NCI-H345 treated with DMSO at 0.1 percent for 48 hours (cell line): Measurements from ENCODE around the gene AFF3.
"Not testable (repeated sequence)": the region's sequence is repeated elsewhere in the genome, so short reads cannot be mapped to it uniquely, and the experiment has no call there.

Source experiments
- DNase-seq: peaks from one replicate; lab custom pipeline; 2025; ENCODE audit not compliant: unreplicated experiment; lab: John Stamatoyannopoulos, UW

The AFF3 gene

GRCh38 chr2:99689145-99689742 is 453.1 kb downstream of the AFF3 start:
- DNase-seq: no peak

DNA sequence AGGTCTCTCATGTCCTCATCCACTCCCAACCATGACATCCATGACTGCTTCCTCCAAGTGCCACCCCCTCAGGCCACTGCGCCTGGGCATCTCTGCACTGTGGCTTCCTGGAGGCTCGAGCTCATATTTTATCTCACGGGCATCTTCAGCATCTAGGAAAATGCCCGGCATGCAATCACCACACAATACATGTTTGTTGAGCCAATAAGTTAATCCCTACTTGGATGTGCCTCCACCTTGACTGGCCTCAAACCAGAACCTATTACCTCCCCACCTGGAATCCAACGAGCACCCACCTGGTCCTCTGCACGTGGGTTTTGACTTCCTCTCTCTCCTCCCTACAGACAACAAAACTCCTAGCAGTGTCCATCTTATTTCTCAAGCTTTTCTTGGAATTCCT is 453.7 kb downstream of the AFF3 start:
- no peak for DNase-seq

DNA sequence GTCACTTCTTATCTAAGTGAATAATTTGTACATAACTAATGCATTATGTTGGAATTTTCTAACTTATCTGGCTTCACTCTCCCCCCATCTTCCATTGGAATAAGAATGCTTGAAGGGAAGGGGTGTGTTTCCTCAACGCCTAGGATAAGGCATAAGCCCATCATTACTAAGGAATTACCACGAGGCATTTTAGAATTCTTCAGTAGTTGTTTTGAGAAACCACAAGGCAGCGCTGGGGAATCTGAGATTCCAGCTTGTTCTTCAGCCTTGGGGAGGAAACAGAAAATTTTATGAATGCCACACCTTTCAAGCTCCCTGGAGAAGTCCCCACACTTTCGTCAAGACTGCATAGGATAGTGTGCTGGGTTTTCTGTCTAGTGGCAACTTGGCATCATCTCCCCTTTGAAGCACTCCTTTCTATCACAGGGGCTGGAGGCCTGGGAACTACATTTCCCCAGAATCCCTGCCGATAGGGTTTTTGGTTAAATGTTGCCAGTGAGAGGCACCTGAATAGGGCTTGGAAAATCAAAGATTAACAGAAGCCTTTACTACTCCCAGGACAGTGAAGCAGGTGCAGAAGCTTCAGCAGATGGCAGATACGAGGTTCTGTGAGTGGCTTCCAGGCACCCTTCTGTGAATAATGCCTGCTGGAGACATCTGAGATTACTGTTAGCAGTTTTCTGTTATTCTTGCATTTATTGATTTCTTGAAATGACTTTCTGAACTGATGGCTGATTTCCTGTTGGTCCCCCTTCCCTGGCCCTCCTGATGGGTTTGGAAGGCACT is 459.9 kb downstream of the AFF3 start:
- peak; percentile 77 for DNase-seq

GRCh38 chr2:99680946-99681345 is 461.4 kb downstream of the AFF3 start:
- no peak for DNase-seq

- no peak for DNase-seq
These were observed 462.9 kb downstream of the AFF3 start for GRCh38 chr2:99679518-99679917.

DNA sequence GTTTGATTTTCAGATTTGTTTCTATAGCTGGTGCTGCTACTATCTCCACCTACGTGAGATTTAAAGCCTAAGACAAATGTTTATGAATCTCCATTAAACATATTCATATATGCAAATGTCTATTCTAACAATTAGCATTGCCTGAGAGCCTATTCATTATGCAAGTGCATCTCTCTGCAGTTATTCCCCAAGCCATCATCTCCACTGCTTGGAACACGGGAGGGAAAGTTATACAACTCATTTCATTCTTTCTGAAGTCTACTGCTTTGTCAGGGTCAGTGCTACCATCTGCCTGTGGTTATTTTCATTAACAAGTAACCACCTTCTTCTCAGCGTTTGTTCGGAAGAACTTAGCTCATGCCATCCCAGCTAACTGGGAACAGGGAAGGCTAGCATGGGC is 463.8 kb downstream of the AFF3 start:
- no peak for DNase-seq

GRCh38 chr2:99677814-99678213 is 464.6 kb downstream of the AFF3 start:
- no peak for DNase-seq

- no peak for DNase-seq
These were observed 467.2 kb downstream of the AFF3 start for GRCh38 chr2:99675130-99675661.

- no peak for DNase-seq
These were observed 468.3 kb downstream of the AFF3 start for GRCh38 chr2:99674090-99674489.

DNA sequence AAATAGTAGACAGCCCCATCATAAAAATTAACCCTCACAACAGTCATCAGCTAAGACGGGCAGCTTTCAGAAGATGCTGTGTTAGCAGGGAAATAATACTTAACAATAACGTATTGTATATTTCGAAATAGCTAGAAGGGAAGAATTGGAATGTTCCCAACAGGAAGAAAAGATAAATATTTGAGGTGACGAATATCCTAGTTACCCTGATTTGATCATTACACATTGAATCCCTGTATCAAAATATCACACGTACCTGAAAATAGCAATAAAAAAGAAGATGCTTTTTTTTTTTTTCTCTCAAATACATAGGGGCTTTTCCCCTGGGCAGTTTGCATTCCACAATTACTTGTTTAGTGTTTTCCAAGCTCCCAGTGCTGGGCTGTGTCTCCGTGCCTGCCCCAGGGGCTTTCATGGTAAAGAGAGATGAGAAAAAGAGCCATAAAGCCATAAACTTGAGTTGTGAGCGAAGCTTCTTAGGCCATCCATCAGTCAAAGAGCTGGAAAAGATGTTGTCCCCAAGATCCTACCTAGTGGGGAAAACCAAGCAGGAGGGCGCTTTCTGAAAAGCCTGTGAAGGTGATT is 469.5 kb downstream of the AFF3 start:
- no peak for DNase-seq

DNA sequence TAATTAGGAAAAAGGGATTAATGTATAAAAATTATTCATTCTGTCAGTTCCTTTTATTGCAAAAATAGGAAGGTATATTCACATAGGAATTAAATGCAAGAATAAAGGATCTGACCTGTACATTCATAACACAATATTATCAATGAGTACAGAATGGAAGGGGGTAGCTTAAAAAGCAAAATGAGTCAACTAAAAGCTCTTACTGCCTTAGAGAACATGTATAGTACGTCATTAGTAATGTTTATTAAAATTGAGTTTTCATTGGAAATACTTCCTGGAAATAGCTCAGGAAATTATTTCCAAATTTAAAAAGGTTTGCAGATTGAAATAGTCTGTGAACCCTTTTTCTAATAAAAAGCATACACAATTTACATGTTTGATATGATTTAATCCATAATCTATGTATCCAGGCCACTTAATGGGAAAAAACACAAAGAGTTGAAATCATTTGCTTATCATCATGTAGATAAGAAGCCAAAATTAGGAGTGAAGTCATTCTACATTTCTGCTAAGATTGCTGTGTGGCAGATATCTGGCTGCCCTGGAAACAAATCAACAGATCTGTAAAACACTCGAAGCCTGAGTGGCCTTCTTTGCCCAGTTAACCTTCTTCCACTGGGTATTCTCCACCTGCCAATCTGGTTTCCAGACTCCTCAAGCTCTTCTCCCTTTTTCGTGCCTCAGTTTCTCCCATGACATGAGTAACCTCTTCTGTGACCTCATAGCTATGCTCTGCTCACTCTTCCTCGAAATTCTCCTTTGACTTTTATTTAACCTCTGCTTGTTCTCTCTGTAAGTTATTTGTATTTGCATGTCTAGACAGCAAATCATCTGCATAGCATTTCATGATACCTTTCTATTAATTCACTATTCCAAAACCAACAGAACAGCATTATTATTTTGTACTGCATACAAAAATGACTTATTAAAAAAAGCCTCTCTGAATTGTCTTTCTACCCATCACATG is 471.3 kb downstream of the AFF3 start:
- DNase-seq: no peak

- no peak for DNase-seq
These were observed 476.1 kb downstream of the AFF3 start for GRCh38 chr2:99666256-99666655.

DNA sequence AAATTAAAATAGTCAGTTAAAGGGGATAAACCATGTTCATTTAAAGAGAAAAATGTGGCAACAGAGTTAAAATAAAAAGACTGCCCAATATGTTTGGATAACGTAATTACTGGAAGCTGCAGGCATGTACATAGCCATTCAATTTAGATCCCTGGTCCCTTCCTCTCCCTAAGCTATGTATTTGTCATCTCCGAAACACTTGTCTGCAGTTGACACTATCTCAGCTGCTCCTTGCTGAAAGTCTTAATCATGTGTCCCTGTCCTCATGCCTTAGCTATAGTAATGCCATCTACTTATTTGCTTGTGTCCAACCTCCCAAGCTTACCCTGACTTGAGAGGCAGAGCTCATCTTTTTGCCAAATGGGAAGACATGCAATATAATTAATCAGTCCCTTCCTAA is 478.7 kb downstream of the AFF3 start:
- no peak for DNase-seq

DNA sequence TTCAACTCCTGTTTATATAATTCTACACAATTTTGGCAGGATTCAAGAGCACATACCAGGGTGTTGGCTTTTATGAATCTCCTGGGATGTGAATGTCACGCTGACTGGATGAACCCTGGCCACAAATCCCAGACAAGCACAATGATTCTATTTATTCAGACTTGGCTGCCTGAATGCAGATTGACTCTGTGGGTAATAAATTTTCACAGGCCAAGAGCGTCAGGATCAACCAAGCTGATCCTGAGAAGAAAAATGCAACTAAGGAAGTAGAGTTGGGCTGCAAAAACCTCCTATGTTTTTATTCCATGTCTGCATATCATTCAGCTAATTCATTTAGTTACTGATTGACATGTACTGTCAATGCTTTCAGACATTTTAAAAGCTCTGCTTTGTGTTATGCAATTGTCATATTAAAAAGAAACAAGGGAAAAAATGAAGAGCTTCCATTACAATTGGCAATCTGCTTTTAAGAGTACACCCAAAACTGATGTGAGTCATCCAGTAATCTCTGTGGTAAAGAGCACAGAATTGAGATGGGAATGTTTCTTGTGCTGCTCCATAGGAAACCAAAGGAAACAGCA is 479.5 kb downstream of the AFF3 start:
- DNase-seq: no peak

DNA sequence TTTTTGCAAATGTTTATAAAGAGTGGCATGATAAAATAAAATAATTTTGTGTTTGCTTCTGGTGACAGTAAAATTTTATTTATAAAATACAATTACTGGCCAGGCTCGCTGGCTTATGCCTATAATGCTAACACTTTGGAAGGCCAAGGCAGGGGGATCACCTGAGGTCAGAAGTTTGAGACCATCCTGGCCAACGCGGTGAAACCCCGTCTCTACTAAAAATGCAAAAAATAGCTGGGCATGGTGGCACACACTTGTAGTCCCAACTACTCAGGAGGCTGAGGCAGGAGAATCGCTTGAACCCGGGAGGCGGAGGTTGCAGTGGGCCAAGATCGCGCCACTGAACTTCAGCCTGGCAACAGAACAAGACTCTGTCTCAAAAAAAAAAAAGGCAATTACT is 480.6 kb downstream of the AFF3 start:
- DNase-seq: not testable (repeated sequence)

DNA sequence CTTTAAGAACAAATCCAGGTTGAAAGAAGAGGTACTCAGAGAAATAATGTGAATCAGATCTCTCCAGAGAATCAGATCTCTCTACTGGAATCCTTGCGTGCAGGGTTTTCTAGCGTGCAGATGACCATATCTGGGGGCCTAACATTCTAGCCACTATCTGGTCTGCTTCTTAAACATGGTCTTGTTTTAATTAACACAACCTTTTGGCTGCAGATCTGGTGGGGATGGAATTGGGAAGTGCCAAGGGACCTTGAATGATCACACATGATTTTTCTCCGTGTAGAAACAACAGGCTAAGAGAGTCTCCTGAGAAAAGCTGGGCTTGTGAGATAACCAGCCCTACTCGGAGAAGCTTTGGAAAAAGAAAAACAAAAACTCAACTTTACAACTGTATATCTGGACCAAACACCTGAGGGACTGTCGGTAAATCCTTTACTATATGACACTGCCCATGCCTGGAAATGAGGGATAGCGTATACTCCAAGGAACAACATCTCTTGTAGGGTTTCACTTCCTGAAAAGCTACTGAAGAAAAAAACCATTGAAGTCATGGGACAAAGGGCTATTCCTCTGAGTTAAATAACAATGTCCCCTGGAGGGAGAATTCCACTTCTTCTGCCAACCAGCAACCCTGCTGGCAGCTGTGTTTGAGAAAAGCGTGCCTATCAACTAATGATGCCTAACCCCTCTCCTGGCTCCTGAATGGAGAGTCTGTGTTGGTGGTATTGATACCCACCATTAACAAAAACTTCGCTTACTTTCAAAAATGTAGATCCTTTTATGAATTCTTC is 481.6 kb downstream of the AFF3 start:
- no peak for DNase-seq

DNA sequence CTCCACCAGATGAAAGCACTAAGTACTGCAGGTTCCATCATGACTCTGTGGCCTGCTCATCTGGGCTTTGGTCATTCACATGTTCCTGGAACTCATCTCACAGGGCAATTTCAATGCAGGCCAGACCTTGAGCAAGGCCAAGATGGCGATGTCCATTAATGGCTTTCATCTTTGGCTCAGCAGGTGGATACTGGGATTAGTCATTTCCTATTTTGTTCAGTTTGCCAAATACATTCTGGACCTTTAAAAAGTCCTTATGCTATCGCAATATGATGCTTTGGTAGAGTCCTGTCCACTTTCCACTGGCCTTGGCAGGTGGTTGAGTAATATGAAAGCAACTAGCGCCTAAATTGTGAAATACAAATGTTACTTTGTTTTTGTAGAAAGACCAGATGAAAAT is 482.5 kb downstream of the AFF3 start:
- no peak for DNase-seq

DNA sequence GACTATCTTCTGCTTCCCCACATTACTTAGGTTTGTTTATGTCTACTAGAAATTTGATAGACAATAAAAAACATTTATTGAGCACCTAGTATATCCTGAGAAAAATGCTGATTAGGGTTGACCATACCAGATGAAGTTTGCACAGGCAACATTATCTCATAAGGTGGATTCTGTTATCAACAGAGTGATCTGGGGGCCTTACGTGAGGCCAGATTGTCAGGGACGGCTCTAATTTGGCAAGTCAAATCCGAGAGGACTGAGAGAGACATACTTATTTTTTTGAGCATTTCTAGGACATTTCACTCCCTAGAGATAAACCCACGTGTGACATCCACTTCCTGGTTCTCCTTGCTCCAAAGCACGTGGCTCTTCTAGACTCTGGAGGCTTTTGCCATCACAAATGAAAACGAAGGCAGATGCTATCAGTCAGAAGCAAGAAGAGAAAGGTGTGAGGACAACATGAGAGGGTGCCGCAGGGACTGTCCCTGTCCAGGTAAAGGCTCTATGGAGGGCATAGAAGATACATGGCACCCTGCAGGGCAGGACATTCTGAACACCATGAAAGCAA is 484.6 kb downstream of the AFF3 start:
- no peak for DNase-seq

- no peak for DNase-seq
These were observed 485.4 kb downstream of the AFF3 start for GRCh38 chr2:99656994-99657393.

DNA sequence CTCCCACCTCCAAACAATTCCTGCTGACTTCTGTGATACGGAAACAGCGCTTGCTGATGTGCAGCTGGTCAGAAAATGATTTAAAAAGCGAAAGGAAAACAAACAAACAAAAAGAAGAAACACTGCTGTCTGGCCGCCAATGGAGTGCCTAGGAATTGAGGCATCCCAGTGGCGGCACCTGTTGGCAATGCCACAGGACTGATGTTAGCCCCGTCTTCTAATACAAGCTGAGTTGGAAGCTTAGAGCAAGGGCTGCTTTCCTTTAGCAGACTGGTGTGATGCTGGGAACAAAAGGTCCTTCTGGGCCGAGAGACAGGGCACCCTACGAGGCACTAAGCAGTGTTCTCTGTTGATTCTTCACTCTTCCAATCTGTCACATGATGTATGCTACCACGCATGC is 489.0 kb downstream of the AFF3 start:
- peak; percentile 18 for DNase-seq
